Loucy (cell line): ENCODE results near the gene APOC4.

Source experiments
- H2AFZ ChIP-seq: fragments of 200-600 bp; sonication (generic); 2 replicates; pipeline ENCODE4 v1.6.0; 2016; ENCODE audit warnings: antibody characterized with exemption, mild to moderate bottlenecking, low read length, moderate library complexity
- H3F3A ChIP-seq: fragments of 200-600 bp; 2 replicates; pipeline ENCODE4 v1.6.0; 2016; ENCODE audit warnings: antibody characterized with exemption, low read depth, mild to moderate bottlenecking
- H3K27me3 ChIP-seq: fragments of 200-600 bp; sonication (generic); 2 replicates; pipeline ENCODE4 v1.6.1; 2014; ENCODE audit warnings: low read length, mild to moderate bottlenecking; ENCODE audit not compliant: insufficient read depth, poor library complexity, severe bottlenecking
- H3K36me3 ChIP-seq: fragments of 200-600 bp; sonication (generic); 2 replicates; pipeline ENCODE4 v1.6.1; 2016; ENCODE audit warnings: low read length; ENCODE audit not compliant: insufficient read depth
- H3K4me1 ChIP-seq: fragments of 200-600 bp; sonication (generic); 2 replicates; pipeline ENCODE4 v1.5.1; 2014; ENCODE audit warnings: low read length, mild to moderate bottlenecking; ENCODE audit not compliant: insufficient read depth, poor library complexity, severe bottlenecking
- H3K4me2 ChIP-seq: fragments of 200-600 bp; sonication (generic); 2 replicates; pipeline ENCODE4 v1.6.0; 2014; ENCODE audit warnings: antibody characterized with exemption, low read length, low read depth, mild to moderate bottlenecking; ENCODE audit not compliant: poor library complexity, severe bottlenecking
- H3K4me3 ChIP-seq: fragments of 200-600 bp; sonication (generic); 2 replicates; pipeline ENCODE4 v1.5.1; 2014; ENCODE audit warnings: low read length, mild to moderate bottlenecking, mixed read lengths; ENCODE audit not compliant: poor library complexity, severe bottlenecking
- H3K79me2 ChIP-seq: fragments of 200-600 bp; sonication (generic); 2 replicates; pipeline ENCODE4 v1.6.1; 2014; ENCODE audit warnings: low read length; ENCODE audit not compliant: insufficient read depth
- H3K9ac ChIP-seq: fragments of 200-600 bp; sonication (generic); 2 replicates; pipeline ENCODE4 v1.6.0; 2014; ENCODE audit warnings: mild to moderate bottlenecking, low read depth, low read length, moderate library complexity; ENCODE audit not compliant: poor library complexity, severe bottlenecking
- H3K9me2 ChIP-seq: fragments of 200-600 bp; sonication (generic); replicated peaks from 2 replicates; pipeline ENCODE4 v1.6.1; 2016; ENCODE audit warnings: low read depth, low read length, mixed read lengths
- H3K9me3 ChIP-seq: fragments of 200-600 bp; sonication (generic); 2 replicates; pipeline ENCODE4 v1.6.1; 2014; ENCODE audit warnings: mild to moderate bottlenecking, antibody characterized with exemption, low read length, low read depth; ENCODE audit not compliant: insufficient read depth
- H4K20me1 ChIP-seq: fragments of 200-600 bp; sonication (generic); 2 replicates; pipeline ENCODE4 v1.6.0; 2014; ENCODE audit warnings: antibody characterized with exemption, low read length, mild to moderate bottlenecking; ENCODE audit not compliant: insufficient read depth, poor library complexity, severe bottlenecking
- EZH2phosphoT487 ChIP-seq: fragments of 200-600 bp; IDR thresholded peaks from 2 replicates; pipeline ENCODE4 v1.6.1; 2018; ENCODE audit warnings: antibody characterized with exemption, mild to moderate bottlenecking, moderate library complexity, borderline replicate concordance
- TF ChIP-seq, protein P1 (sequence below): fragments of 200-600 bp; sonication (generic); conservative IDR thresholded peaks from 2 replicates; pipeline ENCODE4 v1.5.1; 2014; ENCODE audit warnings: mild to moderate bottlenecking, antibody characterized with exemption, low read length

Gene APOC4

GRCh38 chr19:44957526-44957925, 15.5 kb downstream of the APOC4 start:
- Histone ChIP-seq H3K27me3 (no peaks in the 10 kb centered on the region), H4K20me1 (peaks cover 18% of the 10 kb centered on the region), H3K79me2 (peaks cover 73% of the 10 kb centered on the region), H3K4me3 (peak overlapping the region; percentile 95), H3F3A (no peaks in the 10 kb centered on the region), H3K9me2 (no peaks in the 10 kb centered on the region), H3K9me3 (no peaks in the 10 kb centered on the region), H3K4me1 (peaks cover 48% of the 10 kb centered on the region), H3K9ac (peak overlapping the region; percentile 91), H3K36me3 (peaks cover 6% of the 10 kb centered on the region; the same call in 1 of the 2 replicates), H2AFZ (no peak overlapping the region), H3K4me2 (peak overlapping the region; percentile 86)
- TF ChIP-seq, protein P1, sequence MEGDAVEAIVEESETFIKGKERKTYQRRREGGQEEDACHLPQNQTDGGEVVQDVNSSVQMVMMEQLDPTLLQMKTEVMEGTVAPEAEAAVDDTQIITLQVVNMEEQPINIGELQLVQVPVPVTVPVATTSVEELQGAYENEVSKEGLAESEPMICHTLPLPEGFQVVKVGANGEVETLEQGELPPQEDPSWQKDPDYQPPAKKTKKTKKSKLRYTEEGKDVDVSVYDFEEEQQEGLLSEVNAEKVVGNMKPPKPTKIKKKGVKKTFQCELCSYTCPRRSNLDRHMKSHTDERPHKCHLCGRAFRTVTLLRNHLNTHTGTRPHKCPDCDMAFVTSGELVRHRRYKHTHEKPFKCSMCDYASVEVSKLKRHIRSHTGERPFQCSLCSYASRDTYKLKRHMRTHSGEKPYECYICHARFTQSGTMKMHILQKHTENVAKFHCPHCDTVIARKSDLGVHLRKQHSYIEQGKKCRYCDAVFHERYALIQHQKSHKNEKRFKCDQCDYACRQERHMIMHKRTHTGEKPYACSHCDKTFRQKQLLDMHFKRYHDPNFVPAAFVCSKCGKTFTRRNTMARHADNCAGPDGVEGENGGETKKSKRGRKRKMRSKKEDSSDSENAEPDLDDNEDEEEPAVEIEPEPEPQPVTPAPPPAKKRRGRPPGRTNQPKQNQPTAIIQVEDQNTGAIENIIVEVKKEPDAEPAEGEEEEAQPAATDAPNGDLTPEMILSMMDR = no peak
- TF ChIP-seq EZH2phosphoT487 = no peak

DNA sequence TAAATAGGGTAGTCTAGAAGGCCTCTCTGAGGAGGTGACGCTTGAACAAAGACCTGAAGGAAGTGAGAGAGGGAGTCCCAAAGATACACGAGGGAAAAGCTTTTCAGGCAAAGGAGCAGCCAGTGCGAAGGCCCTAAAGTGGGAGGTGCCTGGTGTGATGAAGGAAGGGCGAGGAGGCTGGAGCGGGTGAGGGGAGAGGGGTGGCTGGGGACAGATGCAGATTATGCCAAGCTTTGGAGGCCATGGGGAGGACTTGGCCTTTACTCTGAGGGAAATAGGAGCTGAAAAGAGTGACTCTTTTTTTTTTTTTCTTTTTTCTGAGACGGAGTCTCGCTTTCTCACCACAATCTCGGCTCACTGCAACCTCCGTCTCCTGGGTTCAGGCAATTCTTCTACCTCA, 16.1 kb downstream of the APOC4 start:
- peak overlapping the region; percentile 91 for H3K9ac ChIP-seq
- no peaks in the 10 kb centered on the region for H3K9me2 ChIP-seq
- H4K20me1 ChIP-seq = peaks cover 18% of the 10 kb centered on the region
- no peaks in the 10 kb centered on the region for H3F3A ChIP-seq
- peak overlapping the region; percentile 95 for H3K4me3 ChIP-seq
- H3K9me3 ChIP-seq = no peaks in the 10 kb centered on the region
- H3K79me2 ChIP-seq = peaks cover 73% of the 10 kb centered on the region
- H3K4me2 ChIP-seq = peak overlapping the region; percentile 86
- no peak overlapping the region for H2AFZ ChIP-seq
- no peak for TF ChIP-seq EZH2phosphoT487
- TF ChIP-seq, protein P1 = no peak
- no peaks in the 10 kb centered on the region for H3K27me3 ChIP-seq
- H3K36me3 ChIP-seq = peaks cover 6% of the 10 kb centered on the region; the same call in 1 of the 2 replicates
- peaks cover 48% of the 10 kb centered on the region for H3K4me1 ChIP-seq

DNA sequence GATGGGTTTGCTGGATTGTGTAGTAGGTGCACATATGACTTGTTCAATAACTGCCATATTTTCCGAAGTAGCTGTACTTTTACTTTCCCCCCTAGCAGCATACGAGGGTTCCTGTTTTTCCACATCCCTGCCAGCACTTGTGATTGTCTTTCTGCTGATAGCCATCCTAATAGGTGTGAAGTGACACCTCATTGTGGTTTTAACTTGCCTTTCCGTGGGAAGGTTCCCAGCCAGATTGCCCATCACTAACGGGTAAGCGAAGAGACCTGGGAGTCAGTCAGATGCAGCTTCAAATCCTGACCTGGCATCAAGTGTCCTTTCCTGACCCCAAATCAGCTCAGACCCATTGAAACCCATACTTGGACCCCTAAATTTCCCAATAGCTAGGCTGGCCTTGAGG, 17.7 kb downstream of the APOC4 start:
- no peaks in the 10 kb centered on the region for H3K9me3 ChIP-seq
- H3K9ac ChIP-seq = peak overlapping the region; percentile 32
- H3K4me3 ChIP-seq = no peak overlapping the region
- TF ChIP-seq EZH2phosphoT487 = no peak
- TF ChIP-seq, protein P1 = no peak
- peaks cover 10% of the 10 kb centered on the region; the same call in 1 of the 2 replicates for H3K36me3 ChIP-seq
- H3F3A ChIP-seq = no peaks in the 10 kb centered on the region
- no peaks in the 10 kb centered on the region for H3K9me2 ChIP-seq
- H3K79me2 ChIP-seq = peaks cover 68% of the 10 kb centered on the region
- peaks cover 42% of the 10 kb centered on the region for H3K4me1 ChIP-seq
- no peaks in the 10 kb centered on the region for H3K27me3 ChIP-seq
- no peak overlapping the region for H2AFZ ChIP-seq
- H3K4me2 ChIP-seq = peak overlapping the region; percentile 86
- H4K20me1 ChIP-seq = peaks cover 18% of the 10 kb centered on the region
